HG02763 (cell line): ENCODE results near the gene IGF2BP2.
"Not testable (repeated sequence)": the region's sequence is repeated elsewhere in the genome, so short reads cannot be mapped to it uniquely, and the experiment has no call there.

Experiments used
- ATAC-seq: cut with Tn5 transposase; IDR thresholded peaks from one replicate; pipeline ENCODE4 v1.9.1; 2021; ENCODE audit warnings: mild to moderate bottlenecking, moderate library complexity; ENCODE audit not compliant: unreplicated experiment

The IGF2BP2 gene

DNA sequence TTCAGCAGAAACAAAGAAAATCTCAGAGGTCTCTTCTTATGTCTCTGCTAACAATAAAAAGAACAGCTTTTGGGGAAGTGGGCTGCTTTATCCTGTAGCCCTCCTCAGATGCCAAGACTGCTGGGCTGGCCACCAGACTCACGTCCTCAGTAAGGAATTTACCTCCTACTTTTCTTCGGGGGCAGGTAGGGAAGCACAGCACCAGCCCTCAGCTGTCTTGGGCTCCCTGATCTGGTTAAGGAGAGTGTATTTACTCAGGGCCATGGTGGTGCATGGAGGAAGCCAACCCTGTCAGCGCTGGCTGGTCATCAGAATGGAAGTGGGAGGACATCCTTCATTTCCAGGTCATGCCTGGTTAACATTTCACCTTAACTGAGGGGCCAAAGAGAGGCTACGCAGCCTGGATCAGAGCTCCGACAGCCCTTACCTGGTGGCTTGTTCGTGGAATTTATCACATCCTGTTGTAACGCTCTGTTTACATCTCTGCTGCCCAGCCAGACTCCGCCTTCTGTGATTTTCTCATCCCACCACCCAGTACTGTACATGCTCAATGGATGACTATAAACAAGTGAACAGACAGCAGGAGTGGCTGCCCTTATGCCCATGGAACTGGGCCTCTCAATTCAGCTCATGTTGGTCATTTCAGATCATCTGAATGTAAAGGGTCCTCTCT lies 108.3 kb downstream of the IGF2BP2 start:
- no peak for ATAC-seq

DNA sequence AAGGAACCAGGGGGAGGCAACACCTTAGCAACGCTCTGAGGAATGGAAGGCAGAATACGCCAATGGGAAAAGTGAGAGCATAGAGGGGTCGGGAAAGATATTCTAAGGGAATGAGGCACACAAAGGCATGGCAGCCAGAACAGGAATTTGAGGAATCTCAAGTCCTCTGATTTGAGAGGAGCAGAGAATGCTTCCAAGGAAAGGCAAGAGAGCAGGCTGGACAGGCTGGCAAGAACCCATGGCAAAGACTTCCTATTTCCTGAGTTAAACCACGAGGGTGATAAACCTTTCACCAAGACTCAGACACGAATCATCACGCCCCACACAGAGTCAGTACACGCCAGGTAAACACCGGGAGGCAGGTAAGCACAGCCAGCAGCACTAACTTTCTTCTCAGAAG lies 109.8 kb downstream of the IGF2BP2 start:
- no peak for ATAC-seq

DNA sequence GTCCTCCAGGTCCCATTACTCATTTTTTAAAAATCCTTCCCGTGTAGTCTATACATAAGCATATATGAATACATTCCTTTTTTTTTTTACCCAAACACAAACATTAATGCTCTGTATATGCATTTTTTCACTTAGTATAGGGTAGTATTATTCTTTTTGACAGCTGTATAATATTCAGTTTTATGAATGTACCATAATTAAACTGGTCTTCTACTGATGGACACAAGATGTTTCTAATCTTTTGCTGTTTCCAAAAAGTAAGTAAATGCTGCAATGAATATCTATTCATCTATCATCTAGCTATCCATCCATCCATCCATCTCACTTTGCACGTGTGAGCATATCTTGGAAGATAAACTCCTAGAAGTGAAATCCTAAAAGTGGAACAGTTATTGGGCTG lies 110.8 kb downstream of the IGF2BP2 start:
- no peak for ATAC-seq

GRCh38 chr3:185713015-185713414 lies 111.8 kb downstream of the IGF2BP2 start:
- no peak for ATAC-seq

GRCh38 chr3:185712337-185712736 lies 112.5 kb downstream of the IGF2BP2 start:
- ATAC-seq = no peak

DNA sequence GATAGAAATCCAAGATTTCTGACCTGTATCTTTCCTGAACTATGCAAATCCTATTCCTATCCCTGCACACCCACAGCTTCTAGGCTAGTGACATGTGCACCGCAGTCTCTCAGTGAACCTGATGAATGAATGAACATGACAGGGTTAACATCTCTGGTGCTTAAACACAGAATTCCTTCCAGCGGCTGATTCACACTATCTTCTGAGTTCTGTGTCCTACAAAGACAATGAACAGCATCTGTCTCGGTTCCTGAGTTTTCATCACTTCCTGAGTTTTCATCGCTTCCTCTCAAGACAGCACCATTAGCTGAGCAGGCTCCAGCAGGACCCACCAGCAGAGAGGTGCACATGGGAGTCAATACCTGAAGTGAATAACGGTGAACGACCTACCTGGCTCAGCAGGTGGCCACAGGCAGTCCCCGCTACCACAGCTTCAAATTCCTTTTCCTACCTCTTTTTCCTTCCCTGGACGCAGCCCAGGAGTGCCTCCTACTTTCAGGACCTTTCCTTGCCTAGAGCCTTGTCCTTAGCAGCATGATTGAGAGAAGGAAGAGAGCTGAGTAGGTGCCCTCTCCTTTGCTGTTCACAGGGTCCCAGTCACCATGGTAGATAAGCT lies 113.5 kb downstream of the IGF2BP2 start:
- no peak for ATAC-seq

DNA sequence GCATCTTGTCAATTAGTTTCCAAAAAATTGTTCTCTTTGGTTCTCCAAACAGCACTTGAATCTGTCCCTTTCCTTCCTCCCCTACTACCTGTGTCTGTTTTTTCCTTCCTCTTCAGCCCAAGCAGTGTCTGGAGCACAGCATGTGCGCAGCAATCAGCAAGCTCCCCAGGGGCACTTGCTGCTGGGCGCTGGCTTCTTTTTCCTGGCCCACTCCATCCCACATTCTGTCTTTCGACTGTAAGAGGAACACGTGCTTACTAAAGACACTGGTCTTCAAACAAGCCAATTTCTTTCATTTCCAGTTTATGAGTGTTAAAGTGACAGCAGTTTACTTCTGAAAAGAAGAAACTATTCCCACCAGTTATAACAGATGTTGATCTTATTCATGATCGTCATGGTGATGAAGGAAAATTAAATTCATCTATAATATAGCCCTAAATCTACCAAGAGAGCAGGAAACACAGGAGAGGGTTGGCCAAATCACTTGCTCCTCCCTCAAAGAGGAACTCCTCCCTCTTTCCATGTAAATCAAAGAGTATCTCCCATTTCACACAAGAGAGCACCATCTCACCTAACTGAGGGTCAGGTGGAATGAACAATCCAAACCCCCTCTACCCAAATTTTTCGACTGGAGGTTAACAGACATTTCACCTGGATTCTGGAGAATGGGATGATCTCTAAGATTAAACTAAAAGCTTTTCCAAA lies 115.4 kb downstream of the IGF2BP2 start:
- no peak for ATAC-seq

DNA sequence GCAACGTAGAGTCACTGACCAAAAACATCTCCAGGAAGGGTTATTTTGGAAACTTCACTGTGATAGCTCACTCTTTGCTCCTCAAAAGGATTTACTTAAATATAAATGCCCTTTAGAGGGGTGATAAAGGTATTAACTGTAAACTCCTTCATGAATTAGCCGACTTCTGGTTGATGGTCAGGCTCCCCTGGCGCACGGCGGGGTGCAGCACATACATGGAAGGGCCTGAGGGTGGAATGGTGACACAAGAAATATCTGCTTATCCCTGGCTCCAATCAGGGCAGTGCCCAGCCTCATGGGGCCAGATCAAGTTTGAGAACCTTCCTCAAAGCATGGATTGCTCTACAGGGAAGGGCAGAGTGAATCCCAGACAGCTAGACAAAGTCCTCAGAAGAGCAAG lies 116.5 kb downstream of the IGF2BP2 start:
- no peak for ATAC-seq

DNA sequence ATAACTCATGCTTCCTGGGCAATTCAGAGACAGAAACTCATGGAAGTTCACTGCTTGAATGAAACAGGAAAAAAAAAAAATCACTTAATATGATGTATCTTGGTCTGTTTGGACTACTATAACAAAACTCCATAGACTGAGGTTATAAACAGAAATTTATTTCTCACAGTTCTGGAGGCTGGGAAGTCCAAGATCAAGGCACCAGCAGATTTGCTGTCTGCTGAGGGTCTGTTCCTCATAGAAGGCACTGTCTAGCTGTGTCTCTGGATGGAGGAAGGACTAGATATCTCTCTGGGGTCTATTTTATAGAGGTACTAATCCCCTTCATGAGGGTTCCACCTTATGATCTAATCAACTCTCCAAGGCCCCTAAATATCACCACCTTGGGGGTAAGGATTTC lies 119.3 kb downstream of the IGF2BP2 start:
- ATAC-seq = no peak

DNA sequence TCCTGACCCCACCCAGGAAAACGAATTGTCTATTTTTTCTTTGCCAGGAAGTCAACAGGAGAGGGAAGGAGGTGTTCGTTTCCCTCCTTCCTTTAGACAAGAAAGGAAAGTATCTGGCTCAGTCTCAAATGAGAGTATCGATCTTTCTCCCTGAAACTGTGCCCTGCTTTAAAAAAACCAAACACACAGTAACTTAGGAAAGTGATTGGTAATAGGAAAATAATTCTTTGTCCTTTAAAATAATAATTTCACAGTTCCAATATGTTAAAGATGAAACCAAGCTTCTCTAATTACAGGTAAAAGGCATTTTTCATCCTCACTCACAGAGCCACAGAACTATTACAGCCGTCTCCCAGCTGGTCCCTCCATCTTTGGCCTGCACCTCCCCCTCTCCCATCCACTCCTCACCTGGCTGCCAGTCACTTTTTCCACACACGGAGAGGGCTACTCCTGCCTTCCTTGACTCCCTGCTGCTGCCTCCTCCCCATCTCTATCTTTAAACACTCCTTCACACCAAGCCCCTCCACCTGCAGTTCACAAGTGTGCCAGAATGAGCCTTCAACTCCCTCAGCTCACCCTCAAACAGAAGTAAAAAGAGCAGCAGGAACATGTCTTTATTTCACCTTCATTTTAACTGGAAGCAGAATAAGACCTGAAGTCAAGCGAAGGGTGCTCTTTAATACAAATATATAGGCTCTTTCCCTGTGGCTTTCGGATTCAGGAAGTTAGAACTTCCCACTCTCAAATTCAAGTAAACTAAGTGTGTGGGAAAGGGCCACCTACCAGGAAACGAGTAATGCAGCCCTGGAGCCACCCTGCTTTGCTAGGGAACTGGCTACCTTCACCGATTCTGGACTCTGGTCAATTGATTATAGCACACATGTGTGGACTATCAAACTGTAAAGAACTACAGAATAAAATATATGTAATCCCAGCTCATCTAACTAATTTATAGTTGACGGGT lies 122.3 kb downstream of the IGF2BP2 start:
- ATAC-seq = no peak

- no peak for ATAC-seq
These were observed 123.1 kb downstream of the IGF2BP2 start for GRCh38 chr3:185701611-185702261.

GRCh38 chr3:185699927-185700326 lies 124.9 kb downstream of the IGF2BP2 start:
- ATAC-seq = no peak

DNA sequence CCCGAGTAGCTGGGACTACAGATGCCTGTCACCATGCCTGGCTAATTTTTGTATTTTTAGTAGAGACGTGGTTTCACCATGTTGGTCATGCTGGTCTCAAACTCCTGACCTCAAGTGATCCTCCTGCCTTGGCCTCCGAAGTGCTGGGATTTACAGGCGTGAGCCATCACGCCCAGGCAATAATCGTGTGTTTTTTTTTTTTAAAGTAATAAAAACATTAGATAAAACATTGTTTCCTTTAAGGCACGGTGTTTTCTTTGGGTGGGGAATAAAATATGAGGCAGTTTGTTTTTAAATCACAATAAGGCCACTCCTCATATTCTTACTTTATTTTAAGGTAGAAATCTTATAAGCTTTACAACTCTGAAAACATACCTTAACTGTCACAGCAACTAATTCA lies 127.6 kb downstream of the IGF2BP2 start:
- ATAC-seq = not testable (repeated sequence)

GRCh38 chr3:185696039-185696438 lies 128.8 kb downstream of the IGF2BP2 start:
- no peak for ATAC-seq

DNA sequence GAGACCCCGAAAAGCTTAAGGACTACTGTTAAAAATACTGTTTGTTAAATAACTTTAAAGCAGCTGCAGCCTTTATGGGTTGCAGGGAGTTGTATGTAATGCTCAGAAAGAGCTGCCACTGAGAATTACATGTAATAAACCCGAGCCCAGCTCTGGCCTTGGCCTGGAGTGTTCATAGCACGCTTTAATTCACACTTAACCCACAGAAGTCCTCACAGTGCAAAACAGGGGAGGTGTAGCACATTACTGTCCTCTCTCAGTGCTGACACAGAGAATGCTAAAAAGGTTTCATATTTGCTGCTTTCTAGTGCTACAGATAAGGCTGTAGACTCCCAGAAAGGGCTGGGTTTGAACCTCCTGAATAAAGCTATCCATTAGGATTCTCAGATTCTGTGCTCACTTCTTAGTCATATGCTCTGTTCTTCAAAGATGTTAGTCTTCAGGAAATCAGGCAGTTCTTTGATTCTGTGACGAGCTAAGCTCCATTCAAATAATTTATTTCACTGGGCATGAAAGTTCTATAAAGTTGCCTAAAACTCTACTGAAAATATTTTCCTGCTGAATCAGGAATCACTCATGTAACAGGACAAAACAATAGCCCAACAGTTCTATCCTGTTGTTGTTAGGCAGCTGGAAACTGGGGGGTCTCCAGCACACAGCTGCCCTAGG lies 130.7 kb downstream of the IGF2BP2 start:
- no peak for ATAC-seq

DNA sequence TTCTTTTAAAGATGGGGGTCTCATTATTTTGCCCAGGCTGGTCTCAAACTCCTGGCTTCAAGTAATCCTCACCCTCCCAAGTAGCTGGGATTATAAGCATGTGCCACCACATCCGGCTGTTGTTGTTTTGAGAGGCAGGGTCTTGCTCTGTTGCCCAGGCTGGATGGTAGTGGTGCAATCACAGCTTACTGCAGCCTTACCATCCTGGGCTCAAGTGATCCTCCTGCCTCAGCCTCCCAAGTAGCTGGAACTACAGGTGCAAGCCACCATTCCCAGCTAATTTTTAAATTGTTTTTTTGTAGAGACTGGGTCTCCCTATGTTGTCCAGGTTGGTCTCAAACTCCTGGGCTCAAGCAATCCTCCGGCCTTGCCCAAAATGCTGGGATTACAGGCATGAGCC lies 133.2 kb downstream of the IGF2BP2 start:
- ATAC-seq = no peak

DNA sequence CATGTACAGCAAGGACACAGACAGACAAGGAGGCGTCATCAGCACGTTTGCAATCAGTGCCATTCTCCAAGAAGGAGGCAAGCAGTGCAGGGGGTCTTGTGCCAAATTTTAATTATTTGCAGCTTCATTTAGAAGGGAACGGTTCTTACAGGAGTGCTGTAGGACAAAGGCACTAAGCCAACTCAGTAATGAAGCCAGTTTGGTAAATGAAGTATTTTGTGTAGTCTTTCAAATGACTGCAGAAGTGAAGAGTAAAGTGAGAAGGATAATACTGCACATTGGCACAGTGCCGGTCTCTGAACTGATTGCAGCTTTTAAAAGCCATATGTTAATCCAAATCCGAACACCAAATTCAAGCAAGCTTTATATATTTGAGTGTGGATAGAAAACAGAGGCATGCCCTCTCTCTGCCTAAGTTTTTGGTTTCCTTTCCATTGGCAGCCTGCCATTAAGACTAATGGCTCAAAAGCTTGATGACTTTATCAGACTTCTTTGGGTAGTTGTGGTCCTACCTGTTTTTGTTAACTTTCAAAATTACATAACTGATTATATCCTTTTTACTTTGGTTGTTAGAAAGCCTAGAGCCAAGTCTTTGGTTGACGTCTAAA lies 137.5 kb downstream of the IGF2BP2 start:
- no peak for ATAC-seq

- ATAC-seq = no peak
These were observed 139.4 kb downstream of the IGF2BP2 start for GRCh38 chr3:185685231-185686035.

DNA sequence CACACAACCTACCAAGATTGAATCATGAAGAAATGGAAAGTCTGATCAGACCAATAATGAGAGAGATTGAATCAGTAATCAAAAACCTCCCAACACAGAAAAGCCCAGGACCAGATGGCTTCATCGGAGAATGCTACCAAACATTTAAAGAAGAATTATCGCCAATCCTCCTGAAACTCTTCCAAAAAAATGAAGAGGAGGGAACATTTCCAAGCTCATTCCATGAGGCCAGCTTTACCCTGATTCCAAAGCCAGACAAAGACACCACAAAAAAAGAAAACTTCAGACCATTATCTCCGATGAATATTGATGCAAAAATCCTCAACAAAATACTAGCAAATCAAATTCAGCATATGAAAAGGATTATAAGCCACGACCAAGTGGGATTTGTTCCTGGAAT lies 144.6 kb downstream of the IGF2BP2 start:
- ATAC-seq = no peak
